Measurements from ENCODE around the gene PLEKHM3.

Gene PLEKHM3

DNA sequence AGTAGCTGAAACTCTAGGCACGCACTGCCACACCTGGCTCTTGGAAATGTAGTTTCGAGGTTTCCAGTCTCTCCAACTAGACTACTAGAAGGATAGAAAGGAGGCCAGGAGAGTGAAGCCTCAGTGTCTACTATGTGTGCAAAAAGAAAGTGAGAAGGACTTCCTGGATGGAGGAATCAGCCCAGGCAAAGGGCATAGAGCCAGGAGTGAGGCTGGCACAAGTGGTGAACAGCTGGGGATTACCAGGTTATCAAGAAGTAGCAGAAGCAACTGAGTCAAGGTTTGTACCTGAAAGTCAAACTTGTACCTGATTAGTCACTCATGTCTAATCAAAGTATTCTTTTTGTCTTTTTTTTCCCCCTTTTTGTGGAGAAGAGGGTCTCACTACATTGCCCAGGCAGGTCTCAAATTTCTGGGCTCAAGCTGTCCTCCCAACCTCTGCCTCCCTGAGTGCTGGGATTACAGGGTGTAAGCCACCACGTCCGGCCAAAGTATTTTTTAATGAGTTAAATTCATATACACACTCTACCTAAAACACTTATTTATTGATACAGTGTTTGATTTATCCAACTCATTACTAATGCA is 246.9 kb downstream of the PLEKHM3 start:
- no peak for DNase-seq

DNA sequence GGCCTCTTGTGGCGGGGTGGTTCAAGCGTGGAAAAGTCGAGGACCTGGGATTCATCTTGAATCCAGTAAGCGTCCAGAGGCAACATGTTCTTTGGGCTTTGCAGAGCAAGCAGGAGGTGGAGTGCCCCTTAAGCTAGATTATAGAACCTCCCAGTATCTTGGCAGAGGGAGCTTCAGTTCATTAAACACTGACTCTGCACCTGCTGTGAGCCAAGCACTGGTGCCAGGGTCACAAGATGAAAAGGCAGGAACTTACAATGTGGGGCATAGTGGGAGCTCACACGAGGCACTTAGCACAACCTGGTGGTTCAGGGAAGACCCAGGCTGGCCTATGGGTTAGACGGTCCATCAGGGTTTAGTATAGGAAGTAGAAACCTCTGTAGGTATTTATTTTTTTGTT is 248.2 kb downstream of the PLEKHM3 start:
- no peak for DNase-seq

DNA sequence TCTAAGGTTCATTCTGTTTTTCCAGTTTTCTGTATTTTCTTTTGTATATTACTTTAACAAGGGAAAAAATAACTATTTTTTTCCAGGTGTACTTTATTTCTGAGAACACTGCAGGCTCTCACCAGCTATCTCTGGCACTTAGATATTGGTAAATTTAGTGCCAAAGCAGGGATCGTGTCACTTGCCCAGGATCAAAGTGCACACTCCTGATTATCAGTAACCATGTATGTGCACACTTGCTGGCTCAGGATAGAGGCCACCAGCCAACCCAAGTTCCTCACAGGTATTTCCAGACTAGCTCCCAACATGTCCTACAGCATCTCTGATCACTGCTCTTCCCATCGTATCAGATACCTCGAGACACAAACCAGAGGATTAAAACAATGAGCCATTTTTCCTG is 249.9 kb downstream of the PLEKHM3 start:
- DNase-seq = no peak

- DNase-seq = no peak
Measured at GRCh38 chr2:207772844-207773205, 252.5 kb downstream of the PLEKHM3 start.

DNA sequence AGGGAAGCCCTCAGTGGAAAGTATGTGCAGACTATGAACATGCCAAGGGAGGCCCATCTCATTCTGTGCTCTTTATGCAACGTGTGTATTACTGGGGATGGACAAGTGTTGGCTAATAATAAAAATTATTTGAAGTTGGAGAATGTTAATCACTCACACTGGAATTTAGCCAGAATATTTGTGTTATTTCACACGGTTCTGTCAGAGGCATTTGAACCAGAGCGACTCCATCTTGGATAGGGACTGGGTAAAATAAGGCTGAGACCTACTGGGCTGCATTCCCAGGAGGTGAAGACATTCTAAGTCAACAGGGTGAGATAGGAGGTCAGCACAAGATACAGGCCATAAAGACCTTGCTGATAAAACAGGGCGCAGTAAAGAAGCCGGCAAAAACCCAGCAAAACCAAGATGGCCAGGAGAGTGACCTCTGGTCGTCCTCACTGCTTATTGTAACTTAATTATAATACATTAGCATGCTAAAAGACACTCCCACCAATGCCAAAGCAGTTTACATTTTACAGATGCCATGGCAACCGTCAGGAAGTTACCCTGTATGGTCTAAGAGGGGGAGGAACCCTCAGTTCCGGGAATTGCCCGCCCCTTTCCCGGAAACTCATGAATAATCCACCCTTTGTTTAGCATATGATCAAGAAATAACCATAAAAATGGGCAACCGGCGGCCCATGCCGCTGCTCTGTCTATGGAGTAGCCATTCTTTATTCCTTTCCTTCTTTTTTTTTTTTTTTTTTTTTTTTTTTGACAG is 253.1 kb downstream of the PLEKHM3 start:
- DNase-seq = no peak

GRCh38 chr2:207771421-207771820 is 253.9 kb downstream of the PLEKHM3 start:
- no peak for DNase-seq
